Epithelial cell of proximal tubule (primary cell): ENCODE results near the gene CDRT4. TPM values are rescaled to one million over a fixed set of nuclear protein-coding genes. Genes with fewer than 3 reads are reported as not detected.

ENCODE experiments used
- DNase-seq: peaks from one replicate; pipeline ENCODE4 v3.0.0-alpha.2; 2011; ENCODE audit warnings: low read depth
- H3K4me3 ChIP-seq: 2 replicates; pipeline ENCODE4 v1.5.1; 2011; ENCODE audit warnings: low read depth, mild to moderate bottlenecking, low read length
- total RNA-seq: library from RNA; depleted of rRNA; stranded (reverse); fragments of >200 nt; gene quantifications from 2 replicates; pipeline ENCODE4 v1.2.3, GENCODE V29; 2015
- TF ChIP-seq, protein P1 (sequence below): conservative IDR thresholded peaks from 2 replicates; pipeline ENCODE4 v1.5.1; 2012; ENCODE audit warnings: low read depth, mild to moderate bottlenecking, low read length

CDRT4 gene
- total RNA-seq, 1 donor from 2014 or later: 6.7 TPM

DNA sequence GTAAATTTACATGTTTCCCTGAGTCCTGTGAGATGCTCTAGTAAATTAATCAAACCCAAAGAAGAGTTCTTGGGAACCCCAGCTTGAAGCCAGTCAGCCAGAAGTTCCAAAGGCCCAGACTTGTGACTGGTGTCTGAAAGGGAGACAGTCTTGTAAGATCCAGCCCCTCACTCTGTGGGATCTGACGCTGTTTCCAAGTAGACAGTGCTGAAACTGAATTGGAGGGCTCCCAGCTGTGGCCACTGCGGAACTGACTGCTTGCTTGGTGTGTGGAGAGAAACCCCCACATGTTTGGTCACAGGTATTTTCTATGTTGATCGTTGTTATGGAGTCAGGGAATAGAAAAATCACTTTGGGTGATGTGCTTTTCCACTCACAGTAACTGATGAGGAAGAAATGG lies 5.5 kb upstream of the CDRT4 start:
- TF ChIP-seq, protein P1, sequence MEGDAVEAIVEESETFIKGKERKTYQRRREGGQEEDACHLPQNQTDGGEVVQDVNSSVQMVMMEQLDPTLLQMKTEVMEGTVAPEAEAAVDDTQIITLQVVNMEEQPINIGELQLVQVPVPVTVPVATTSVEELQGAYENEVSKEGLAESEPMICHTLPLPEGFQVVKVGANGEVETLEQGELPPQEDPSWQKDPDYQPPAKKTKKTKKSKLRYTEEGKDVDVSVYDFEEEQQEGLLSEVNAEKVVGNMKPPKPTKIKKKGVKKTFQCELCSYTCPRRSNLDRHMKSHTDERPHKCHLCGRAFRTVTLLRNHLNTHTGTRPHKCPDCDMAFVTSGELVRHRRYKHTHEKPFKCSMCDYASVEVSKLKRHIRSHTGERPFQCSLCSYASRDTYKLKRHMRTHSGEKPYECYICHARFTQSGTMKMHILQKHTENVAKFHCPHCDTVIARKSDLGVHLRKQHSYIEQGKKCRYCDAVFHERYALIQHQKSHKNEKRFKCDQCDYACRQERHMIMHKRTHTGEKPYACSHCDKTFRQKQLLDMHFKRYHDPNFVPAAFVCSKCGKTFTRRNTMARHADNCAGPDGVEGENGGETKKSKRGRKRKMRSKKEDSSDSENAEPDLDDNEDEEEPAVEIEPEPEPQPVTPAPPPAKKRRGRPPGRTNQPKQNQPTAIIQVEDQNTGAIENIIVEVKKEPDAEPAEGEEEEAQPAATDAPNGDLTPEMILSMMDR: no peak
- no peak overlapping the region for H3K4me3 ChIP-seq
- DNase-seq: no peak

DNA sequence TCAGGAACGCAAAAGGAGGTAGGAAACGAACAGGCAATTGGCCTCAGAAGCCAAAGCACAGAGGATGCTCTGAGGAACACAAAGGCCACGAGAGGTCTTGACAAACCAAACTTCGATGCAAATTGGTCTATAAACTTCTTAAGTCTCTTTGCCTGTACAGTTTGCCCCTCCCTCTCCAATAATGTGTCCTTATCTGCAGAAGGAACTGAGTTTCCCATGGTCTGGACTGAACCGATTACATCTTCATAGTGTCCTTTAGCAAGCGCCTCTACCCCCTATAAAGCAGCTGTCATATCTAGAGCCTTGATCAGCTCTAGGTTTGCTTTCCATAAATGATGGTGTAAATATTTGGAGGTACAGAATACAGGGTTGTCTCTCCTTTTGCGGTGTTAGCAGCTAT lies 3.1 kb upstream of the CDRT4 start:
- TF ChIP-seq, protein P1: no peak
- no peak for DNase-seq
- no peak overlapping the region for H3K4me3 ChIP-seq

DNA sequence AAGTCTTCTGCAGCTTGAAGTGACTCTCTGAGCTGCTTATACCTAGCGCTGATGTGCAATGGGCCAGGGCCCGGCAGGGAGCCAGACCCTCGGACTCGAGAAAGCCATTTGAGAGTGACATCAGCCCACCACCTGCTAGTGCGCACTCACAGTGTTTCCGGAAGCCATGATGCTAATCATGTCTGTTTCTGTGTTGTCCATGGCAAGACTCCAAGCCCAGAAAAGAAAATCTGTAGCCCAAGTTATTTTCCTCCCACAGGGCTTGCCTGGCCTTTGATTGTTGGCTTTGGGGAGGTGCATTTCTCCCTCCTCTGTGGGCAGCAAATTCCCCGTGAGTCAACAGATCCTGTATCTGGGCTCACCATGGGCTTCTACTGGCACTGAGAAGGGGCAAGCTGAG lies 1.8 kb upstream of the CDRT4 start:
- no peak overlapping the region for H3K4me3 ChIP-seq
- TF ChIP-seq, protein P1: no peak
- DNase-seq: no peak

DNA sequence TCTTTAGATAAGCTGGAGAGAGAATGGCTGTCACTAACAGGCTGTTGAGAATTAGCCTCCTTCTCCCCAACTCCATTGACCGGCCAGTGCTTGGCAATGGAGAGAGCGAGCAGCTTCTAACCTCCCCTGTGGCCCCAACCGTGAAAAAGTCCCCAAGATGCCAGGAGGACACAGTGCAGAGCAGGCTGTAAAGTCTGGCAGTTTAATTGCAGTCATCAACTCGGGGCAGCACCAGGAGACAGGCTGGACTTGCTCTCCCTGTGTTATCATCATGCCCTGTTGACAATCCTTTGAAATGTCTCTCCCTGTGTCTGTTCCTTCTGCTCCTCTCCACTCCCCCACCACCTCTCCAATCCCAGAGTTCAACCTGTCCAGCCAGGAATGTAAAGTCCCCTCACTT lies 705 bp upstream of the CDRT4 start:
- TF ChIP-seq, protein P1: no peak
- no peak overlapping the region for H3K4me3 ChIP-seq
- no peak for DNase-seq

DNA sequence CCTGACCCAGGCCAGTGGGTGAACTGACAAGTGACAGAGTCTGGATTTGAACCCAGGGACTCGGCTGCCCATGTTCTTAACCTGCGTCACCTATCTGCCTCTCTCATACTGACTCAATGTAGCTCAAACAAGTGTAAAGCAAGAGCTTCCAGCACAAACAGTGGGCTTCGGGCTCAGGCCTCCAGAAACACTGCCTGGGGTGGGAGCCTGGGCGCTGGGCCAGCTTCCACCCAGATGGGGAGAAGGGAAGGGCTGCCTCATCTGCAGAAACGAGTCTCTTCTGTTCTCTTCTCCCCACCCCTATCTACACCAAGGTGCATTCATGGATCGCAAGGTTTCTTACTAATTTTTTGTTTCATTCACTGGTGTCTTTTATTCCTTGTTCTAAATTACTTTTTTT lies 1.3 kb downstream of the CDRT4 start:
- DNase-seq: no peak
- TF ChIP-seq, protein P1: no peak
- no peak overlapping the region for H3K4me3 ChIP-seq

DNA sequence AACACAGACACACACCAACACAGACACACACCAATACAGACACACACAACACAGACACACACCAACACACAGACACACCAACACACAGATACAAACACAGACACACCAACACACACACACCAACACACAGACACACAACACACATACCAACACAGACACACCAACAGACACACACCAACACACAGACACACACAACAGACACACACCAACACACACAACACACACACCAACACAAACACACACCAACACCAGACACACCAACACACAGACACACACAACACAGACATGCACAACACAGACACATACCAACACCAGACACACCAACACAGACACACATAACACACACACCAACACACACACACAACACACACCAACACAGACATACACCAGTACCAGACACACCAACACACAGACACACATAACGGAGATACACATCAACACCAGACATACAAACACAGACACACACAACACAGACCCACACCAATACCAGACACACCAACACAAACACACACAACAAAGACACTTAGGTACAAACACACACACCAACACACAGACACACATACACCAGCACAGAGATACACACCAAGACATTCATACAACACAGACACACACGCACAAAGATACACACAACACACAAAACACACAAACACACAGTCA lies 2.2 kb downstream of the CDRT4 start:
- no peak overlapping the region for H3K4me3 ChIP-seq
- DNase-seq: no peak
- TF ChIP-seq, protein P1: no peak

DNA sequence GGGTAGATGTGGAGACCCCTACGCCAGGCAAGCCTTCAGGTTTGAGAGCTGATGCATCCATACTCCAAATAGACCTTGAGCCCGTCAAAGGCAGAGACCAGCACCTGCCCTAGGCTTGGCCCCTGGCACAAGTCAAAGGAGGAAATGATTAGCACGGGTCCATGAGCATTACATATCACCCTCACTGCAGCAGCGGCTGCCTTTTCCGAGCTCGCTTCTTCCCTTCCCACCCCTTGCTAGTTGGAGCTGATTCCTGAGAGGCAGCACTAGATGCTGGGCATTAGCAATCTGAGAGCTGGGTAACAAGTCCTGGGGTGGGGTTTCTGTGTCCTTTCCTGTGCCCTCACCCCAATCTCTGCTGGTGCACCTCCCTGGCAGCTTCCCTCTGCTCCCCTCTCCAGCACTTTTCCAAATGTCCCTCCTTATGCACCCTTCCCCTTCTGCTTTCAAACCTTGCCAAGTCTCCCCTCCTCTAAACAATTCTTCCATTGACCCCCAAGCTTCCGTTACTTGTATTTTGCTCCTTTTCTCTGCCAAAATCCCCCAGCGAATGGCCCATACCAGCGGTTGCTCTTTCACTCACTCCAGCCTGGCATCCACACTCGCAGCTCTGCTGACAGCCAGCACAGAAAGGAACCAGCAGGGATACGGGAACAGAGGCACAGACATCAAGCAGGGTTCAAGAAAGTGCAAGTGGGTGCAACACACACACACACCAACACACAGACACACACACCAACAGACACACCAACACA lies 3.0 kb downstream of the CDRT4 start:
- TF ChIP-seq, protein P1: no peak
- DNase-seq: no peak
- H3K4me3 ChIP-seq: no peak overlapping the region
